Left lung (tissue), 10 donors: ENCODE results near the gene FLRT2. TPM values are rescaled to one million over a fixed set of nuclear protein-coding genes. Genes with fewer than 3 reads are reported as not detected.
A peak's percentile ranks its signal among the peaks of the same experiment; 100 is the strongest.

Source experiments
- ATAC-seq: fragments of 200-7000 bp; cut with Tn5 transposase; one replicate; pipeline ENCODE4 v1.9.1; 2020; ENCODE audit warnings: moderate library complexity
- DNase-seq, 4 donors: peaks; one replicate each; pipeline ENCODE4 v3.0.0-alpha.2; 2013 to 2020
- H3K27ac ChIP-seq, 2 donors: fragments of 200-600 bp; sonication (generic) in 1 of 2; one replicate each; pipeline versions ENCODE4 v1.5.0 to v1.8.0; 2020 to 2021
- H3K27me3 ChIP-seq, 2 donors: fragments of 200-600 bp; sonication (generic) in 1 of 2; one replicate each; pipeline versions ENCODE4 v1.5.0 to v1.8.0; 2020 to 2021
- H3K36me3 ChIP-seq, 2 donors: fragments of 200-600 bp; sonication (generic) in 1 of 2; one replicate each; pipeline versions ENCODE4 v1.5.0 to v1.8.0; 2020 to 2021
- H3K4me1 ChIP-seq, 2 donors: fragments of 200-600 bp; one replicate each; pipeline ENCODE4 v1.8.0; 2021
- H3K4me3 ChIP-seq, 2 donors: fragments of 200-600 bp; sonication (generic) in 1 of 2; one replicate each; pipeline versions ENCODE4 v1.5.0 to v1.8.0; 2020 to 2021; ENCODE audit warnings: mild to moderate bottlenecking in 1 of 2
- H3K9me3 ChIP-seq, 2 donors: fragments of 200-600 bp; sonication (generic) in 1 of 2; one replicate each; pipeline versions ENCODE4 v1.5.0 to v1.8.0; 2020 to 2021
- intact Hi-C, 2 donors: fragments of 100-400 bp; cut with DNase I; formaldehyde crosslinking; loops; one replicate each; pipeline versions ENCODE4 v1.11.2 to v1.14.2; 2022
- polyA plus RNA-seq, 6 donors: library from polyadenylated mRNA; unstranded; fragments of 120-200 nt; gene quantifications; one replicate each; pipeline ENCODE4 v1.2.1, GENCODE V29; 2013; ENCODE audit not compliant: insufficient read length in 6 of 6
- total RNA-seq, 2 donors: library from RNA; stranded (reverse); fragmentation: NEBNext Ultra II Directional; extraction: Animal tissue kit (Norgen Biotek cat#: 25700); gene quantifications; one replicate each; pipeline ENCODE4 v1.2.1, GENCODE V29; 2021
- TF ChIP-seq, protein P1 (sequence below), 2 donors: fragments of 200-600 bp; sonication (generic) in 1 of 2; IDR thresholded peaks; one replicate each; pipeline versions ENCODE4 v1.5.0 to v1.8.0; 2021; ENCODE audit warnings: antibody characterized with exemption in 2 of 2
- donor health status: DM: no; HTN: yes; CAD: no.
- donor health status: DM: no; HTN: no; CAD: no.

Gene FLRT2
- total and polyA plus RNA-seq, 8 donors = 19.1 to 51.3 (median 35.3) TPM

DNA sequence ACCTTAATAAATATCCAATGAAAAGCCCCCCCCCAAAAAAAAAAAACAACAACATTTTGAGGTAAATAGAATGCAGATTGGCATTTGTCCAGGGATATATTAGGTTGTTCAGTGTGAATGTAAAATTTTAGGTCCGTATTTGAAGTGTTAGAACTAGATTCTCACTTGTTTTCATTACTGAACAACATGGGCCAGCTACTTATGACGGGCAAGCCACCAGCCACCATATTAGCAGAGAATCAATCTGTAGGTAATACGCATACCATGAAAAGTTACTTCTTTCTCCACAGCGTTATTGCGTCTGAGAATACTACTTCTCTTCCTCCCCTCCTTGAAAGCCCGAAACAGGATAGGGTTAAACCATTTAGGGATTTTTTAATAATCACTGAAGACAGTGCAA, 5.4 kb downstream of the FLRT2 start:
- TF ChIP-seq, protein P1, sequence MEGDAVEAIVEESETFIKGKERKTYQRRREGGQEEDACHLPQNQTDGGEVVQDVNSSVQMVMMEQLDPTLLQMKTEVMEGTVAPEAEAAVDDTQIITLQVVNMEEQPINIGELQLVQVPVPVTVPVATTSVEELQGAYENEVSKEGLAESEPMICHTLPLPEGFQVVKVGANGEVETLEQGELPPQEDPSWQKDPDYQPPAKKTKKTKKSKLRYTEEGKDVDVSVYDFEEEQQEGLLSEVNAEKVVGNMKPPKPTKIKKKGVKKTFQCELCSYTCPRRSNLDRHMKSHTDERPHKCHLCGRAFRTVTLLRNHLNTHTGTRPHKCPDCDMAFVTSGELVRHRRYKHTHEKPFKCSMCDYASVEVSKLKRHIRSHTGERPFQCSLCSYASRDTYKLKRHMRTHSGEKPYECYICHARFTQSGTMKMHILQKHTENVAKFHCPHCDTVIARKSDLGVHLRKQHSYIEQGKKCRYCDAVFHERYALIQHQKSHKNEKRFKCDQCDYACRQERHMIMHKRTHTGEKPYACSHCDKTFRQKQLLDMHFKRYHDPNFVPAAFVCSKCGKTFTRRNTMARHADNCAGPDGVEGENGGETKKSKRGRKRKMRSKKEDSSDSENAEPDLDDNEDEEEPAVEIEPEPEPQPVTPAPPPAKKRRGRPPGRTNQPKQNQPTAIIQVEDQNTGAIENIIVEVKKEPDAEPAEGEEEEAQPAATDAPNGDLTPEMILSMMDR (IDR thresholded peaks at IDR 0.05) = no peak
- Histone ChIP-seq H3K36me3 (no peaks in the 10 kb centered on the region), H3K9me3 (no peaks in the 10 kb centered on the region), H3K27ac (peak overlapping the region in 1 of 2 donors; percentile 4), H3K4me1 (peaks cover 3 to 33% of the 10 kb centered on the region in 2 donors), H3K4me3 (peak overlapping the region; percentile 41 to 43), H3K27me3 (peaks cover 43 to 72% of the 10 kb centered on the region in 2 donors)
- intact Hi-C loops = no loop called here
- ATAC-seq (no peak), DNase-seq (no peak)

DNA sequence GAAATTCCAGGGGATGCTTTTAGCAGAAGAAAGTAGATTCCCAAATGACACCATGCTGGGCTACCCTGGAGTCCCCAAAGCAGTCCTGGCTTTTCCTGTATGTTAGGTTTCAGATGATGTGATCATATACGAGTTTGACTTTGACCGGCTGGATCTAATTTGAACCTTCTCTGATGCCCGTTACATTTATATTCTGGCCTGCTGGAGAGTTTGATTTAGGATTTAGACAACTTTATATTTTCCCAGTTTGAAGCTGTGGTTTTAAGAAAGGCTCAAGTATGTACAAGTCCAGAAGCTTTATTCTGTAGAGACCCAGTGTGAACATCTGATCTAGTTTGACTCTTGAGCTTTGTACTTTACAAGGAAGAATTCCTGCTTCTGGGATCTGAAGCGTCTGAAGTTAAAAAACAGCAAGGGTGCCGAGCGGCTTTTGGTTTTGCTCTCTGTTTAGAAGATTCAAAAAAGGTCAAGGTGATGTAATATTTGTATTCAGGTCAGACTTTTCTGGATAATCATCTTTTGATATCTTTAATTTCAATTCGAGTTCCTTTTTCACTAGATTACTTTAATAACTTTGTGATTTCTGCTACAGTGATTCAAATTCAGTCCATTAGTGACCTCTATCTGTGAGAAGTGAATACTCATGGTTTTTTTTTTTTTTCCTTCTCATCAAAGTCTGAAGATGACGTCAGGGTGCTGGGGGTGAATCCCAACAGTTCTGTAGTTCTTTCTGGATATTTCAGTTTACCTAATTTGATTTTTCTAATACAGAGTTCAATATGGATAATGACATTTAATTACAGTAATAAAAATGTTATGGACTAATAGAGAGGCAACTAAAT, 6.3 kb downstream of the FLRT2 start:
- peak overlapping the region in 1 of 2 donors; percentile 30 for H3K27ac ChIP-seq
- peak; percentile 35 for ATAC-seq
- TF ChIP-seq, protein P1 (IDR thresholded peaks at IDR 0.05) = peak in 1 of 2 donors; percentile 33
- H3K36me3 ChIP-seq = no peaks in the 10 kb centered on the region
- peaks cover 3 to 24% of the 10 kb centered on the region in 2 donors for H3K4me1 ChIP-seq
- peak in 2 of 4 donors; percentile 34 to 65 for DNase-seq
- peaks cover 35 to 64% of the 10 kb centered on the region in 2 donors for H3K27me3 ChIP-seq
- intact Hi-C loops = no loop called here
- H3K9me3 ChIP-seq = no peaks in the 10 kb centered on the region
- no peak overlapping the region for H3K4me3 ChIP-seq

DNA sequence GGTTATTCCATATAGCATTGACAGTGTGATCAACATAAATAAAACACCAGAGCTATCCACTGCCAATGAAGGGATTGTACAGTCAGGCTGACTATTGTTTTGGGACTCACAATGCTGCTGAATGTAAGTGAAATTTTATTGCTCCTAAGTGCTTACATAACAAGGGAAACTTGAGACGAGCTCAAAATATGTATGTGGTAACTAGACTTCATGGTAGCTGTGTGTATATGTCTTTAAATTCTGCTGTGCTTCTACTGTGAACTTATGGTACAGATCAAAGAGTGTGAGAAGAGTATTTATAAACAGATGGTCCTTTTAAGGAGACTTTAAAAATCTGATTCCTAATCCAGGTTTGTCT, 6.9 kb downstream of the FLRT2 start:
- H3K4me3 ChIP-seq = no peak overlapping the region
- intact Hi-C loops = no loop called here
- TF ChIP-seq, protein P1 (IDR thresholded peaks at IDR 0.05) = no peak
- H3K9me3 ChIP-seq = no peaks in the 10 kb centered on the region
- DNase-seq (peak in 1 of 4 donors; percentile 23), ATAC-seq (no peak)
- peaks cover 3 to 18% of the 10 kb centered on the region in 2 donors for H3K4me1 ChIP-seq
- peak overlapping the region in 1 of 2 donors; percentile 8 for H3K27ac ChIP-seq
- peaks cover 29 to 58% of the 10 kb centered on the region in 2 donors for H3K27me3 ChIP-seq
- H3K36me3 ChIP-seq = no peaks in the 10 kb centered on the region

DNA sequence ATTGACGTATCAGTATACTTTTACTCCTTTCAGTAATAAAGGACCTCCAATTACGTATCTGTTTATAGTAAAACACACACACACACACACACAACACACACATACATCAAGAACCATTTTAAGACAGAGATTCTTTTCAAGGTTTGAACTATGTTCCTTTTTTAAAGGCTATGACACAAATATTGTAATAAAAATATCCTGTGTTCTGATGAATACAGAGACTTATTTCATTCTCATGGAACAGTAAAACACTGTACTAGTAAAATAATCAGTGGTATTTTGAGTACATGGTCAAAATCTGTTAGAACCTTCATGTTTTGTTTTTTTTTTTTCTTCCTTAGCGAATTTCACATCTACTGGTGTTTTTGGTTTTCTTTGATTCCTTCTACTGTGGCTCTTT, 7.6 kb downstream of the FLRT2 start:
- TF ChIP-seq, protein P1 (IDR thresholded peaks at IDR 0.05) = no peak
- no peak overlapping the region for H3K27ac ChIP-seq
- intact Hi-C loops = no loop called here
- DNase-seq = no peak
- H3K4me1 ChIP-seq = peaks cover 3 to 11% of the 10 kb centered on the region in 2 donors
- H3K27me3 ChIP-seq = peaks cover 22 to 50% of the 10 kb centered on the region in 2 donors
- H3K36me3 ChIP-seq = no peaks in the 10 kb centered on the region
- ATAC-seq = no peak
- H3K9me3 ChIP-seq = no peaks in the 10 kb centered on the region
- H3K4me3 ChIP-seq = no peak overlapping the region

DNA sequence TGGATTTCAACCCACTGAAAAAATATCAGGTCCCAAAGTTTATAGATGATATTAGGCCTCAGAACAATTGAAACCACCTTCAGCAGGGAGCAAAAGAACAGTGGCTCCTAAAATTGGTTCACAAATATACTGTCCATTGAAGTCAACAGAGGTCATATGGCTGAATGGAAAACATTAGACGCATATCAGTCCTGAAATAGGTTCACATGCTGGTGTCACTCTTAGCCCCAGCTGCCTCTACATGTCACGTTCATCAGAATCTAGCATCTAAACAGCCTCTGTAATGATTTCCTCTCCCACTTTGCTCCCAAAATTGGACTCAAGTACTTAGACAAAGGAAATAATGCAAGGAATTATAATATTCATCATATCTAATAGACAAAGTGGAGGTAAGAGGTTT, 8.7 kb downstream of the FLRT2 start:
- H3K4me1 ChIP-seq = peaks cover 0 to 1% of the 10 kb centered on the region in 2 donors
- ATAC-seq (no peak), DNase-seq (no peak)
- no peaks in the 10 kb centered on the region for H3K36me3 ChIP-seq
- H3K9me3 ChIP-seq = no peaks in the 10 kb centered on the region
- TF ChIP-seq, protein P1 (IDR thresholded peaks at IDR 0.05) = no peak
- no peak overlapping the region for H3K27ac ChIP-seq
- intact Hi-C loops = no loop called here
- H3K27me3 ChIP-seq = peaks cover 11 to 39% of the 10 kb centered on the region in 2 donors
- H3K4me3 ChIP-seq = no peak overlapping the region
